H1 (cell line): ENCODE data around the gene ENPP5. TPM values are rescaled to one million over a fixed set of nuclear protein-coding genes. Genes with fewer than 3 reads are reported as not detected.

Experiments used
- CTCF ChIA-PET: fragments of 300-600 bp; sonication (Branson Sonifier 250); formaldehyde crosslinking; loops from one replicate; lab custom pipeline; 2021; ENCODE audit not compliant: partially characterized antibody; lab: Charles Lee
- POLR2A ChIA-PET: fragments of 300-600 bp; sonication (Branson Sonifier 250); formaldehyde crosslinking; loops from one replicate; lab custom pipeline; 2021; ENCODE audit warnings: inconsistent platforms; ENCODE audit not compliant: partially characterized antibody; lab: Charles Lee
- DNase-seq, 2 experiments: peaks; one replicate each; pipeline versions ENCODE4 v3.0.0 to v3.0.0-alpha.2; 2010 to 2022; ENCODE audit warnings: low spot score in 2 of 2, low read depth in 1 of 2, mixed read lengths in 1 of 2
- FAIRE-seq: peaks from 2 replicates; lab custom pipeline; 2011; peaks lifted over from hg19 to GRCh38; lab: Jason Lieb, UNC
- H2AFZ ChIP-seq: 2 replicates; pipeline ENCODE4 v1.8.1; 2012; ENCODE audit warnings: low read length, inconsistent platforms
- H2AK5ac ChIP-seq: 2 replicates; pipeline ENCODE4 v1.6.1; 2013; ENCODE audit warnings: low read depth, low read length
- H2BK120ac ChIP-seq: replicated peaks from 2 replicates; pipeline ENCODE3; 2013; ENCODE audit warnings: low read depth, low read length, inconsistent platforms
- H2BK12ac ChIP-seq: 2 replicates; pipeline ENCODE4 v1.6.1; 2013; ENCODE audit warnings: low read depth, low read length
- H2BK15ac ChIP-seq: 2 replicates; pipeline ENCODE4 v1.6.1; 2013; ENCODE audit warnings: low read length
- H2BK20ac ChIP-seq: 2 replicates; pipeline ENCODE4 v1.6.1; 2013; ENCODE audit warnings: low read length
- H2BK5ac ChIP-seq: 2 replicates; pipeline ENCODE4 v1.6.1; 2013; ENCODE audit warnings: low read depth, low read length
- H3K14ac ChIP-seq: 2 replicates; pipeline ENCODE4 v1.6.1; 2013; ENCODE audit warnings: inconsistent platforms; ENCODE audit not compliant: insufficient read length
- H3K18ac ChIP-seq: 2 replicates; pipeline ENCODE4 v1.6.1; 2013; ENCODE audit warnings: low read length; ENCODE audit errors: extremely low read depth
- H3K23ac ChIP-seq: 2 replicates; pipeline ENCODE4 v1.6.1; 2013; ENCODE audit warnings: inconsistent platforms; ENCODE audit not compliant: insufficient read length
- H3K23me2 ChIP-seq: 2 replicates; pipeline ENCODE4 v1.6.1; 2013; ENCODE audit warnings: low read depth, low read length
- H3K27ac ChIP-seq: 2 replicates; pipeline ENCODE4 v1.6.1; 2011; ENCODE audit warnings: low read depth, low read length, inconsistent platforms
- H3K27me3 ChIP-seq, 4 experiments: replicated peaks in 1 of 4; 1 replicate in 1 of 4; 2 replicates in 3 of 4; pipeline versions ENCODE4 v1.6.1 to v1.8.1; 2011 to 2013; ENCODE audit warnings: low read length in 3 of 4, mild to moderate bottlenecking in 3 of 4, inconsistent platforms in 2 of 4, mixed read lengths in 2 of 4, moderate library complexity in 1 of 4; ENCODE audit not compliant: control insufficient read depth in 3 of 4, insufficient read depth in 3 of 4; ENCODE audit errors: extremely low read depth in 1 of 4
- H3K36me3 ChIP-seq, 4 experiments: 2 replicates each; pipeline versions ENCODE4 v1.6.1 to v1.8.1; 2011 to 2013; ENCODE audit warnings: mild to moderate bottlenecking in 4 of 4, low read length in 3 of 4, moderate library complexity in 2 of 4, control low read depth in 1 of 4, inconsistent platforms in 1 of 4; ENCODE audit not compliant: insufficient read depth in 4 of 4, control insufficient read depth in 2 of 4
- H3K4ac ChIP-seq: replicated peaks from 2 replicates; pipeline ENCODE3; 2013; ENCODE audit warnings: low read length, low read depth, mixed read lengths, inconsistent platforms; ENCODE audit not compliant: insufficient read length
- H3K4me1 ChIP-seq, 4 experiments: replicated peaks in 1 of 4; 1 replicate in 1 of 4; 2 replicates in 3 of 4; pipeline versions ENCODE4 v1.6.1 to v1.8.1; 2011 to 2013; ENCODE audit warnings: low read length in 3 of 4, inconsistent platforms in 2 of 4, mixed read lengths in 1 of 4; ENCODE audit not compliant: insufficient read depth in 4 of 4, control insufficient read depth in 3 of 4
- H3K4me2 ChIP-seq, 2 experiments: 2 replicates each; pipeline versions ENCODE4 v1.6.1 to v1.8.1; 2011 to 2013; ENCODE audit warnings: low read depth in 2 of 2, low read length in 2 of 2, control low read depth in 1 of 2, inconsistent platforms in 1 of 2, mild to moderate bottlenecking in 1 of 2; ENCODE audit not compliant: insufficient read depth in 1 of 2
- H3K4me3 ChIP-seq, 4 experiments: fragments of 200-600, 300-600 bp in 1 of 4; sonication (generic), shearing (Covaris generic), sonication (Bioruptor Twin) in 1 of 4; 2 replicates each; pipeline versions ENCODE4 v1.5.1 to v1.8.1; 2011 to 2016; ENCODE audit warnings: low read length in 4 of 4, low read depth in 3 of 4, control low read depth in 2 of 4, inconsistent platforms in 2 of 4, mild to moderate bottlenecking in 2 of 4, mixed read lengths in 1 of 4, moderate library complexity in 1 of 4; ENCODE audit not compliant: insufficient read depth in 2 of 4; ENCODE audit errors: extremely low read depth in 1 of 4
- H3K56ac ChIP-seq: replicated peaks from 2 replicates; pipeline ENCODE3; 2013; ENCODE audit warnings: low read depth, mild to moderate bottlenecking, mixed read lengths, low read length, inconsistent platforms; ENCODE audit not compliant: insufficient read length
- H3K79me1 ChIP-seq: 2 replicates; pipeline ENCODE4 v1.6.1; 2013; ENCODE audit warnings: low read depth, low read length, control low read depth
- H3K79me2 ChIP-seq, 2 experiments: 2 replicates each; pipeline versions ENCODE4 v1.6.1 to v1.8.1; 2012 to 2013; ENCODE audit warnings: low read length in 2 of 2, mild to moderate bottlenecking in 2 of 2, inconsistent platforms in 1 of 2; ENCODE audit not compliant: insufficient read depth in 2 of 2, control insufficient read depth in 1 of 2
- H3K9ac ChIP-seq, 4 experiments: replicated peaks in 1 of 4; 1 replicate in 1 of 4; 2 replicates in 3 of 4; pipeline versions ENCODE4 v1.6.1 to v1.8.1; 2011 to 2013; ENCODE audit warnings: low read depth in 3 of 4, low read length in 3 of 4, control low read depth in 2 of 4, mild to moderate bottlenecking in 2 of 4, moderate library complexity in 2 of 4, inconsistent platforms in 1 of 4; ENCODE audit errors: extremely low read depth in 1 of 4
- H3K9me3 ChIP-seq, 2 experiments: 2 replicates each; pipeline versions ENCODE4 v1.6.1 to v1.8.1; 2012 to 2013; ENCODE audit warnings: mild to moderate bottlenecking in 2 of 2, moderate library complexity in 2 of 2, control low read depth in 1 of 2, inconsistent platforms in 1 of 2, low read depth in 1 of 2, low read length in 1 of 2, mixed read lengths in 1 of 2; ENCODE audit not compliant: insufficient read depth in 2 of 2
- H4K20me1 ChIP-seq, 2 experiments: replicated peaks in 1 of 2; 2 replicates each; pipeline versions ENCODE3 to v1.8.1; 2011 to 2013; ENCODE audit warnings: inconsistent platforms in 2 of 2, low read length in 2 of 2, mild to moderate bottlenecking in 1 of 2; ENCODE audit not compliant: insufficient read depth in 2 of 2, control insufficient read depth in 1 of 2
- H4K5ac ChIP-seq: 2 replicates; pipeline ENCODE4 v1.6.1; 2013; ENCODE audit warnings: low read length, low read depth, mixed read lengths, inconsistent platforms; ENCODE audit not compliant: insufficient read length
- H4K8ac ChIP-seq: 2 replicates; pipeline ENCODE4 v1.8.0; 2013; ENCODE audit warnings: mild to moderate bottlenecking, moderate library complexity, low read length, inconsistent platforms; ENCODE audit not compliant: insufficient read depth; ENCODE audit errors: extremely low read depth
- H4K91ac ChIP-seq: replicated peaks from 2 replicates; pipeline ENCODE3; 2013; ENCODE audit warnings: low read length, mixed read lengths, inconsistent platforms; ENCODE audit not compliant: insufficient read length
- ASH2L ChIP-seq: fragments of 200-600, 300-600 bp; sonication (generic); IDR thresholded peaks from one replicate; pipeline ENCODE4 v1.7.1; 2017; ENCODE audit warnings: low read length
- ATF3 ChIP-seq: IDR thresholded peaks from 2 replicates; pipeline ENCODE4 v1.6.1; 2011; ENCODE audit warnings: low read depth, mild to moderate bottlenecking, low read length; ENCODE audit not compliant: insufficient read depth
- CEBPB ChIP-seq: IDR thresholded peaks from 2 replicates; pipeline ENCODE4 v1.6.1; 2012; ENCODE audit warnings: low read depth, low read length
- EZH2 ChIP-seq: fragments of 200-600 bp; sonication (generic); IDR thresholded peaks from 2 replicates; pipeline ENCODE4 v1.7.1; 2012; ENCODE audit warnings: low read depth, mild to moderate bottlenecking, moderate library complexity, low read length, inconsistent platforms; ENCODE audit not compliant: severe bottlenecking
- FOSL1 ChIP-seq: IDR thresholded peaks from 2 replicates; pipeline ENCODE4 v1.6.1; 2011; ENCODE audit warnings: mild to moderate bottlenecking, low read depth, low read length, moderate library complexity; ENCODE audit not compliant: insufficient read depth
- GABPA ChIP-seq: IDR thresholded peaks from 2 replicates; pipeline ENCODE4 v1.6.1; 2011; ENCODE audit warnings: mild to moderate bottlenecking, low read length, moderate library complexity, borderline replicate concordance; ENCODE audit not compliant: insufficient read depth
- GTF2F1 ChIP-seq: IDR thresholded peaks from 2 replicates; pipeline ENCODE4 v1.6.1; 2012; ENCODE audit warnings: low read depth, low read length, improper control_type of control experiment, borderline replicate concordance
- KDM1A ChIP-seq: fragments of 200-600, 300-600 bp; sonication (generic); IDR thresholded peaks from 2 replicates; pipeline ENCODE4 v1.7.1; 2016; ENCODE audit warnings: mild to moderate bottlenecking, low read length, borderline replicate concordance
- POU5F1 ChIP-seq: IDR thresholded peaks from 2 replicates; pipeline ENCODE4 v1.6.1; 2011; ENCODE audit warnings: low read depth, mild to moderate bottlenecking, low read length, moderate library complexity
- RAD21 ChIP-seq, 2 experiments: IDR thresholded peaks in 1 of 2; conservative IDR thresholded peaks in 1 of 2; 2 replicates each; pipeline ENCODE4 v1.6.1; 2011; ENCODE audit warnings: low read depth in 2 of 2, low read length in 2 of 2, improper control_type of control experiment in 1 of 2, inconsistent platforms in 1 of 2, mild to moderate bottlenecking in 1 of 2, moderate library complexity in 1 of 2
- SIX5 ChIP-seq: IDR thresholded peaks from 2 replicates; pipeline ENCODE4 v1.6.1; 2011; ENCODE audit warnings: mild to moderate bottlenecking, low read depth, low read length
- TAF1 ChIP-seq: IDR thresholded peaks from 2 replicates; pipeline ENCODE4 v1.6.1; 2011; ENCODE audit warnings: mild to moderate bottlenecking, low read depth, low read length
- TAF7 ChIP-seq: optimal IDR thresholded peaks from 2 replicates; pipeline ENCODE3; 2011; ENCODE audit warnings: low read depth, mild to moderate bottlenecking, inconsistent platforms, low read length, moderate library complexity, borderline replicate concordance
- TCF12 ChIP-seq: IDR thresholded peaks from 2 replicates; pipeline ENCODE4 v1.6.1; 2011; ENCODE audit warnings: low read depth, mild to moderate bottlenecking, low read length
- WGBS, 2 experiments: shearing (Covaris generic) in 1 of 2; methylation state at CpG; one replicate each; pipeline versions ENCODE4 v1.1.6 to v1.1.7; 2013 to 2015; ENCODE audit warnings: low lambda C conversion rate in 2 of 2, mixed read lengths in 2 of 2, inconsistent platforms in 1 of 2, low coverage in 1 of 2, missing lambda C conversion rate in 1 of 2; ENCODE audit not compliant: insufficient replicate concordance in 2 of 2, insufficient coverage in 1 of 2, insufficient read length in 1 of 2; ENCODE audit errors: extremely low coverage in 1 of 2, missing lambda C conversion rate in 1 of 2; 5-methylcytosine and 5-hydroxymethylcytosine counted together
- polyA plus RNA-seq, 7 experiments: library from polyadenylated mRNA; depleted of rRNA in 3 of 7; stranded (reverse) in 5 of 7; unstranded in 2 of 7; fragments of >200 nt in 5 of 7; fragments of 200-250 nt in 2 of 7; gene quantifications; 1 replicate in 5 of 7; 2 replicates in 1 of 7; 4 replicates in 1 of 7; pipeline versions ENCODE4 v1.2.1 to v1.2.3, GENCODE V29; 2011 to 2013; ENCODE audit warnings: missing spikeins in 2 of 7, mixed read lengths in 2 of 7
- total RNA-seq: library from RNA; stranded (reverse); fragmentation: NEBNext Ultra II Directional; extraction: Animal tissue kit (Norgen Biotek cat#: 25700); gene quantifications from 2 replicates; pipeline ENCODE4 v1.2.1, GENCODE V29; 2021

ENPP5 gene
- total and polyA plus RNA-seq, 2 of the 8 experiments (the other 6 are each of a cell fraction or from before 2014, with no cell fraction given), result 5.1 to 7.6 TPM

DNA sequence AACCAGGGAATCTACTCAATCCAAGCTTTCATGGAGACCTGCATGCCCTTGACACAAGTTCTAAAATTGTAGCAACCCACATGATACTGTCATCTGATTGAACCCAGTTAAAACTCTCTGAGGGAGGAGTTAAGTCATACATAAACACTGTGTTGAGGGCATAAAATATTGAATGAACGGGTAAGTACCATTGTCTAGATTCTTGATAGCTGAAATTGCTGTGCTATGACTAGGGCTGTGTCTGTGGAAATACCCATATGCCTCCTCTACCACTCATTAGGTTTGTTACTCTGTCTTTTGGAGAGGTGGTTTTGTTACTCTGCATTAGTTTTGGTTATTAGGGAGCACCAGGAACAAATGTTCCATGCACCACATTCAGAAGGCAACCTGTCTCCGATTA lies 33.4 kb downstream of the ENPP5 start:
- H3K36me3 ChIP-seq, result no peaks in the 10 kb centered on the region
- no peak overlapping the region for H4K8ac ChIP-seq
- H3K4ac ChIP-seq, result no peak overlapping the region
- no peaks in the 10 kb centered on the region for H3K23me2 ChIP-seq
- H2AK5ac ChIP-seq, result no peak overlapping the region
- 89% methylated on average over 2 of the region's 2 CpGs; no CpG with 5 or more reads in 1 of the 2 experiments for WGBS, 2 experiments
- DNase-seq, result no peak
- H2BK15ac ChIP-seq, result no peak overlapping the region
- H3K4me2 ChIP-seq, result no peak overlapping the region
- H3K27me3 ChIP-seq, result no peaks in the 10 kb centered on the region
- no peak overlapping the region for H2BK20ac ChIP-seq
- H4K5ac ChIP-seq, result no peak overlapping the region
- TF ChIP-seq TCF12, result no peak
- no peak for TF ChIP-seq GABPA
- no peak for TF ChIP-seq FOSL1
- no peak for TF ChIP-seq GTF2F1
- TF ChIP-seq TAF1, result no peak
- TF ChIP-seq KDM1A, result no peak
- no peak for TF ChIP-seq POU5F1
- TF ChIP-seq CEBPB, result no peak
- no peak for TF ChIP-seq SIX5
- no peak for TF ChIP-seq EZH2
- TF ChIP-seq ASH2L, result no peak
- no peak for TF ChIP-seq ATF3
- TF ChIP-seq RAD21 (IDR thresholded peaks at IDR 0.05 in 1 of 2, conservative IDR thresholded peaks at IDR 0.05 in 1 of 2; ENCODE audit: low read depth in 2 of 2, low read length in 2 of 2), result no peak
- TF ChIP-seq TAF7, result no peak
- H3K56ac ChIP-seq, result no peak overlapping the region
- no peak overlapping the region for H3K23ac ChIP-seq
- H3K4me3 ChIP-seq, result no peak overlapping the region
- CTCF ChIA-PET, result no interaction called here
- H3K27ac ChIP-seq, result no peak overlapping the region
- H3K79me1 ChIP-seq, result no peaks in the 10 kb centered on the region
- H2BK120ac ChIP-seq, result no peak overlapping the region
- H3K9me3 ChIP-seq, result no peaks in the 10 kb centered on the region
- H3K79me2 ChIP-seq, result no peaks in the 10 kb centered on the region
- no peak overlapping the region for H3K18ac ChIP-seq
- FAIRE-seq, result no peak
- H4K20me1 ChIP-seq, result no peaks in the 10 kb centered on the region
- no peak overlapping the region for H2AFZ ChIP-seq
- no peak overlapping the region for H4K91ac ChIP-seq
- POLR2A ChIA-PET, result no interaction called here
- no peak overlapping the region for H2BK5ac ChIP-seq
- H3K9ac ChIP-seq, result no peak overlapping the region
- H3K14ac ChIP-seq, result no peak overlapping the region
- no peak overlapping the region for H2BK12ac ChIP-seq
- H3K4me1 ChIP-seq, result no peaks in the 10 kb centered on the region; a peak in 1 of 7 replicates
